GM12878 (cell line): ENCODE data around the gene DIRAS1. TPM values are rescaled to one million over a fixed set of nuclear protein-coding genes. Genes with fewer than 3 reads are reported as not detected.

Source experiments
- ATAC-seq: fragments of 200-7000 bp; cut with Tn5 transposase; 3 replicates; pipeline ENCODE4 v1.9.1; 2020; ENCODE audit warnings: mild to moderate bottlenecking, moderate library complexity
- BruUV-seq: library from RNA; stranded (reverse); fragments of 400-500 nt; replicated peaks from 2 replicates; lab custom pipeline; 2021; lab: Mats Ljungman, UMichigan
- CTCF ChIA-PET: fragments of 300-600 bp; sonication (Branson Sonifier 250); formaldehyde crosslinking; extraction: SDS; loops from one replicate; lab custom pipeline; 2021; ENCODE audit warnings: inconsistent platforms; lab: Yijun Ruan, JAX
- POLR2A ChIA-PET: fragments of 350-600 bp; formaldehyde crosslinking; extraction: SDS; loops from one replicate; lab custom pipeline; 2021; ENCODE audit warnings: inconsistent platforms; lab: Charles Lee
- RAD21 ChIA-PET: fragments of 300-600 bp; sonication (Branson Sonifier 250); formaldehyde crosslinking; loops from one replicate; lab custom pipeline; 2023; ENCODE audit warnings: antibody characterized with exemption; ENCODE audit not compliant: unreplicated experiment; lab: Charles Lee
- SMC1A ChIA-PET: fragments of 300-600 bp; sonication (Branson Sonifier 250); formaldehyde crosslinking; loops from one replicate; lab custom pipeline; 2023; ENCODE audit not compliant: unreplicated experiment, uncharacterized antibody; lab: Charles Lee
- DNase-seq: peaks from one replicate; pipeline ENCODE4 v3.0.0-alpha.2; 2011; ENCODE audit warnings: low read depth, low spot score
- FAIRE-seq: peaks from 3 replicates; lab custom pipeline; 2011; peaks lifted over from hg19 to GRCh38; lab: Jason Lieb, UNC
- H2AFZ ChIP-seq: 2 replicates; pipeline ENCODE4 v1.6.0; 2011; ENCODE audit warnings: low read depth, low read length, control low read depth; ENCODE audit not compliant: control insufficient read depth
- H3K27ac ChIP-seq: 2 replicates; pipeline ENCODE4 v1.5.1; 2011; ENCODE audit warnings: control low read depth; ENCODE audit not compliant: control insufficient read depth, insufficient read depth
- H3K27me3 ChIP-seq, 2 experiments: replicated peaks in 1 of 2; 2 replicates each; pipeline versions ENCODE4 v1.6.0 to v1.6.1; 2011; ENCODE audit warnings: low read length in 1 of 2; ENCODE audit not compliant: control insufficient read depth in 2 of 2, insufficient read depth in 2 of 2
- H3K36me3 ChIP-seq, 2 experiments: 2 replicates each; pipeline ENCODE4 v1.5.1; 2011; ENCODE audit warnings: low read length in 1 of 2; ENCODE audit not compliant: control insufficient read depth in 2 of 2, insufficient read depth in 2 of 2
- H3K4me1 ChIP-seq: 2 replicates; pipeline ENCODE4 v1.6.1; 2011; ENCODE audit warnings: mild to moderate bottlenecking, low read length, moderate library complexity, mixed read lengths; ENCODE audit not compliant: control insufficient read depth, insufficient read depth
- H3K4me2 ChIP-seq: 2 replicates; pipeline ENCODE4 v1.6.0; 2011; ENCODE audit warnings: control low read depth; ENCODE audit not compliant: control insufficient read depth, insufficient read depth
- H3K4me3 ChIP-seq: fragments of 200-600 bp; sonication (generic); 2 replicates; pipeline ENCODE4 v1.5.1; 2016
- H3K79me2 ChIP-seq: 2 replicates; pipeline ENCODE4 v1.6.0; 2011; ENCODE audit warnings: low read length; ENCODE audit not compliant: control insufficient read depth, insufficient read depth
- H3K9ac ChIP-seq: 2 replicates; pipeline ENCODE4 v1.8.0; 2011; ENCODE audit warnings: low read length, control low read depth, mixed read lengths; ENCODE audit not compliant: control insufficient read depth, insufficient read depth
- H3K9me3 ChIP-seq: replicated peaks from 3 replicates; pipeline ENCODE4 v1.5.1; 2011; ENCODE audit warnings: mild to moderate bottlenecking, low read length; ENCODE audit not compliant: control insufficient read depth, insufficient read depth
- H4K20me1 ChIP-seq: 2 replicates; pipeline ENCODE4 v1.6.0; 2011; ENCODE audit not compliant: control insufficient read depth, insufficient read depth
- BMI1 ChIP-seq: fragments of 450-650 bp; IDR thresholded peaks from 2 replicates; pipeline ENCODE4 v1.6.1; 2016; ENCODE audit warnings: mild to moderate bottlenecking, moderate library complexity, borderline replicate concordance
- CHD2 ChIP-seq: IDR thresholded peaks from 2 replicates; pipeline ENCODE4 v1.6.1; 2011; ENCODE audit warnings: low read depth, low read length, improper control_type of control experiment, borderline replicate concordance
- MEF2B ChIP-seq: fragments of 450-650 bp; IDR thresholded peaks from 2 replicates; pipeline ENCODE4 v1.6.1; 2018; ENCODE audit warnings: mild to moderate bottlenecking, moderate library complexity; ENCODE audit not compliant: partially characterized antibody, poor library complexity, severe bottlenecking
- NFYA ChIP-seq: IDR thresholded peaks from 2 replicates; pipeline ENCODE4 v1.6.1; 2011; ENCODE audit warnings: low read depth, mild to moderate bottlenecking, low read length, improper control_type of control experiment, borderline replicate concordance
- NFYB ChIP-seq: IDR thresholded peaks from 2 replicates; pipeline ENCODE4 v1.6.1; 2011; ENCODE audit warnings: low read depth, mild to moderate bottlenecking, low read length, improper control_type of control experiment, moderate library complexity; ENCODE audit not compliant: insufficient read depth
- PML ChIP-seq: IDR thresholded peaks from 2 replicates; pipeline ENCODE4 v1.6.1; 2012; ENCODE audit warnings: low read length, inconsistent platforms
- ZNF274 ChIP-seq: IDR thresholded peaks from one replicate; pipeline ENCODE4 v1.8.0; 2011; ENCODE audit not compliant: insufficient read length, insufficient read depth
- WGBS: methylation state at CpG from one replicate; pipeline ENCODE4 v1.1.6; 2016; ENCODE audit warnings: low lambda C conversion rate; ENCODE audit not compliant: insufficient replicate concordance, insufficient coverage; ENCODE audit errors: missing lambda C conversion rate; 5-methylcytosine and 5-hydroxymethylcytosine counted together
- in situ Hi-C: fragments of 300-500 bp; cut with MboI; formaldehyde crosslinking; loops from 9 replicates; pipeline ENCODE4 v1.14.3; 2018; ENCODE audit warnings: mixed read lengths
- intact Hi-C: fragments of 100-400 bp; cut with micrococcal nuclease; formaldehyde crosslinking; loops from one replicate; pipeline ENCODE4 v1.14.2; 2022; ENCODE audit not compliant: unreplicated experiment
- polyA plus RNA-seq, 11 experiments: library from polyadenylated mRNA; depleted of rRNA in 4 of 11; unstranded in 6 of 11; stranded (reverse) in 5 of 11; fragments of >200 nt; fragmentation: Nextera tagmentation in 4 of 11; fragmentation: Illumina TruSeq in 1 of 11; extraction: Ambion mirVana in 4 of 11; extraction: Trizol in 1 of 11; gene quantifications; 1 replicate in 1 of 11; 2 replicates in 10 of 11; pipeline versions ENCODE4 v1.2.1 to v1.2.3, GENCODE V29; 2011 to 2016; ENCODE audit warnings: inconsistent platforms in 2 of 11, missing spikeins in 2 of 11, low read depth in 1 of 11
- total RNA-seq, 4 experiments: library from RNA; depleted of rRNA in 3 of 4; stranded (reverse); fragments of >200 nt in 3 of 4; fragmentation: Illumina TruSeq in 1 of 4; extraction: Trizol in 1 of 4; gene quantifications; 2 replicates each; pipeline versions ENCODE4 v1.2.1 to v1.2.3, GENCODE V29; 2013 to 2021
- TF ChIP-seq, protein P1 (sequence below): fragments of 450-650 bp; IDR thresholded peaks from 2 replicates; pipeline ENCODE4 v1.6.1; 2016; ENCODE audit warnings: mild to moderate bottlenecking
- TF ChIP-seq, protein P2 (sequence below): fragments of 450-650 bp; IDR thresholded peaks from 2 replicates; pipeline ENCODE4 v1.6.1; 2017; ENCODE audit warnings: low read depth, mild to moderate bottlenecking, moderate library complexity
- TF ChIP-seq, protein P3 (sequence below): fragments of 450-650 bp; IDR thresholded peaks from 2 replicates; pipeline ENCODE4 v1.6.1; 2017; ENCODE audit warnings: mild to moderate bottlenecking, moderate library complexity
- TF ChIP-seq, protein P4 (sequence below): fragments of 450-650 bp; IDR thresholded peaks from 2 replicates; pipeline ENCODE4 v1.6.1; 2017; ENCODE audit warnings: borderline replicate concordance
- TF ChIP-seq, protein P5 (sequence below): IDR thresholded peaks from 2 replicates; pipeline ENCODE4 v1.6.1; 2012; ENCODE audit warnings: low read depth, low read length, improper control_type of control experiment

The DIRAS1 gene
- total and polyA plus RNA-seq, 10 of the 15 experiments (the other 5 are each of a cell fraction or from before 2014, with no cell fraction given): 0.04 to 0.18 (median 0.08) TPM; not detected in 3

DNA sequence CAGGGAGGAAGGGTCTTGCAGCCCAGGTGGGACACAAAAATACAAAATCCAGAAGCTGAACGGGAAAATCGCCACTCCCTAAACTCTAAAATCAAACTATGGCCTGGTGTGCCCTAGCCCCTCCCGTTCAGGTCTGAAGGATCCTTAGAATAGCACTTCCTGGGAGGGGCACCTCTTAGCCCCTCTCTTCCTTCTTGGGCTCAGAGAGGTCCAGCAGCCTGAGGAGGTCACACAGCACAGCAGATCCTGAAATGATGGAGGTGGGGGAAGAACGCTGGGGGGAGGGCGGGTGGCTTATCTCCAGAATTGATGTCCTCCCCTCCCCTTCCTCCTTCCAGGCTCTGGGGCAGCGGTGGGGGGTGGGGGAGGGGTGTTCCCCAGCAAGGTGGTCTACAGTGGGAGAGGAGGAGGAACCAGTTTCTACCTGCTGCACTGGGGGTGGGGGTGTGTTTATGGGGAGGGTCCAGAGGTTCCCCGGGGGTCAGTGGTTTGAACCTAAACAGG, 1.9 kb downstream of the DIRAS1 start:
- Histone ChIP-seq H2AFZ (no peak overlapping the region), H3K27ac (no peak overlapping the region), H3K4me2 (no peak overlapping the region), H3K79me2 (no peaks in the 10 kb centered on the region), H3K36me3 (no peaks in the 10 kb centered on the region), H3K4me1 (no peaks in the 10 kb centered on the region), H4K20me1 (no peaks in the 10 kb centered on the region), H3K4me3 (no peak overlapping the region), H3K9me3 (peaks cover 7% of the 10 kb centered on the region; the same call in 1 of the 3 replicates), H3K27me3 (peaks cover 3 to 4% of the 10 kb centered on the region in 2 experiments; a peak in 1 of 4 replicates), H3K9ac (no peak overlapping the region)
- ChIA-PET POLR2A (no interaction called here), SMC1A (no interaction called here), RAD21 (no interaction called here), CTCF (no interaction called here)
- in situ Hi-C loops (no loop called here), intact Hi-C loops (no loop called here)
- no TSS peak for BruUV-seq
- ATAC-seq (no peak), DNase-seq (no peak), FAIRE-seq (no peak)
- WGBS: 5% methylated on average over 6 of the region's 7 CpGs
- no peak for TF ChIP-seq PML
- TF ChIP-seq, protein P1, sequence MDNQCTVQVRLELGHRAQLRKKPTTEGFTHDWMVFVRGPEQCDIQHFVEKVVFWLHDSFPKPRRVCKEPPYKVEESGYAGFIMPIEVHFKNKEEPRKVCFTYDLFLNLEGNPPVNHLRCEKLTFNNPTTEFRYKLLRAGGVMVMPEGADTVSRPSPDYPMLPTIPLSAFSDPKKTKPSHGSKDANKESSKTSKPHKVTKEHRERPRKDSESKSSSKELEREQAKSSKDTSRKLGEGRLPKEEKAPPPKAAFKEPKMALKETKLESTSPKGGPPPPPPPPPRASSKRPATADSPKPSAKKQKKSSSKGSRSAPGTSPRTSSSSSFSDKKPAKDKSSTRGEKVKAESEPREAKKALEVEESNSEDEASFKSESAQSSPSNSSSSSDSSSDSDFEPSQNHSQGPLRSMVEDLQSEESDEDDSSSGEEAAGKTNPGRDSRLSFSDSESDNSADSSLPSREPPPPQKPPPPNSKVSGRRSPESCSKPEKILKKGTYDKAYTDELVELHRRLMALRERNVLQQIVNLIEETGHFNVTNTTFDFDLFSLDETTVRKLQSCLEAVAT: no peak
- TF ChIP-seq NFYB: no peak
- TF ChIP-seq, protein P2, sequence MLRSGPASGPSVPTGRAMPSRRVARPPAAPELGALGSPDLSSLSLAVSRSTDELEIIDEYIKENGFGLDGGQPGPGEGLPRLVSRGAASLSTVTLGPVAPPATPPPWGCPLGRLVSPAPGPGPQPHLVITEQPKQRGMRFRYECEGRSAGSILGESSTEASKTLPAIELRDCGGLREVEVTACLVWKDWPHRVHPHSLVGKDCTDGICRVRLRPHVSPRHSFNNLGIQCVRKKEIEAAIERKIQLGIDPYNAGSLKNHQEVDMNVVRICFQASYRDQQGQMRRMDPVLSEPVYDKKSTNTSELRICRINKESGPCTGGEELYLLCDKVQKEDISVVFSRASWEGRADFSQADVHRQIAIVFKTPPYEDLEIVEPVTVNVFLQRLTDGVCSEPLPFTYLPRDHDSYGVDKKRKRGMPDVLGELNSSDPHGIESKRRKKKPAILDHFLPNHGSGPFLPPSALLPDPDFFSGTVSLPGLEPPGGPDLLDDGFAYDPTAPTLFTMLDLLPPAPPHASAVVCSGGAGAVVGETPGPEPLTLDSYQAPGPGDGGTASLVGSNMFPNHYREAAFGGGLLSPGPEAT: no peak
- TF ChIP-seq NFYA: no peak
- TF ChIP-seq, protein P3, sequence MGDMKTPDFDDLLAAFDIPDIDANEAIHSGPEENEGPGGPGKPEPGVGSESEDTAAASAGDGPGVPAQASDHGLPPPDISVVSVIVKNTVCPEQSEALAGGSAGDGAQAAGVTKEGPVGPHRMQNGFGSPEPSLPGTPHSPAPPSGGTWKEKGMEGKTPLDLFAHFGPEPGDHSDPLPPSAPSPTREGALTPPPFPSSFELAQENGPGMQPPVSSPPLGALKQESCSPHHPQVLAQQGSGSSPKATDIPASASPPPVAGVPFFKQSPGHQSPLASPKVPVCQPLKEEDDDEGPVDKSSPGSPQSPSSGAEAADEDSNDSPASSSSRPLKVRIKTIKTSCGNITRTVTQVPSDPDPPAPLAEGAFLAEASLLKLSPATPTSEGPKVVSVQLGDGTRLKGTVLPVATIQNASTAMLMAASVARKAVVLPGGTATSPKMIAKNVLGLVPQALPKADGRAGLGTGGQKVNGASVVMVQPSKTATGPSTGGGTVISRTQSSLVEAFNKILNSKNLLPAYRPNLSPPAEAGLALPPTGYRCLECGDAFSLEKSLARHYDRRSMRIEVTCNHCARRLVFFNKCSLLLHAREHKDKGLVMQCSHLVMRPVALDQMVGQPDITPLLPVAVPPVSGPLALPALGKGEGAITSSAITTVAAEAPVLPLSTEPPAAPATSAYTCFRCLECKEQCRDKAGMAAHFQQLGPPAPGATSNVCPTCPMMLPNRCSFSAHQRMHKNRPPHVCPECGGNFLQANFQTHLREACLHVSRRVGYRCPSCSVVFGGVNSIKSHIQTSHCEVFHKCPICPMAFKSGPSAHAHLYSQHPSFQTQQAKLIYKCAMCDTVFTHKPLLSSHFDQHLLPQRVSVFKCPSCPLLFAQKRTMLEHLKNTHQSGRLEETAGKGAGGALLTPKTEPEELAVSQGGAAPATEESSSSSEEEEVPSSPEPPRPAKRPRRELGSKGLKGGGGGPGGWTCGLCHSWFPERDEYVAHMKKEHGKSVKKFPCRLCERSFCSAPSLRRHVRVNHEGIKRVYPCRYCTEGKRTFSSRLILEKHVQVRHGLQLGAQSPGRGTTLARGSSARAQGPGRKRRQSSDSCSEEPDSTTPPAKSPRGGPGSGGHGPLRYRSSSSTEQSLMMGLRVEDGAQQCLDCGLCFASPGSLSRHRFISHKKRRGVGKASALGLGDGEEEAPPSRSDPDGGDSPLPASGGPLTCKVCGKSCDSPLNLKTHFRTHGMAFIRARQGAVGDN: no peak
- TF ChIP-seq, protein P4, sequence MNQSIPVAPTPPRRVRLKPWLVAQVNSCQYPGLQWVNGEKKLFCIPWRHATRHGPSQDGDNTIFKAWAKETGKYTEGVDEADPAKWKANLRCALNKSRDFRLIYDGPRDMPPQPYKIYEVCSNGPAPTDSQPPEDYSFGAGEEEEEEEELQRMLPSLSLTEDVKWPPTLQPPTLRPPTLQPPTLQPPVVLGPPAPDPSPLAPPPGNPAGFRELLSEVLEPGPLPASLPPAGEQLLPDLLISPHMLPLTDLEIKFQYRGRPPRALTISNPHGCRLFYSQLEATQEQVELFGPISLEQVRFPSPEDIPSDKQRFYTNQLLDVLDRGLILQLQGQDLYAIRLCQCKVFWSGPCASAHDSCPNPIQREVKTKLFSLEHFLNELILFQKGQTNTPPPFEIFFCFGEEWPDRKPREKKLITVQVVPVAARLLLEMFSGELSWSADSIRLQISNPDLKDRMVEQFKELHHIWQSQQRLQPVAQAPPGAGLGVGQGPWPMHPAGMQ: no peak
- TF ChIP-seq MEF2B: no peak
- TF ChIP-seq, protein P5, sequence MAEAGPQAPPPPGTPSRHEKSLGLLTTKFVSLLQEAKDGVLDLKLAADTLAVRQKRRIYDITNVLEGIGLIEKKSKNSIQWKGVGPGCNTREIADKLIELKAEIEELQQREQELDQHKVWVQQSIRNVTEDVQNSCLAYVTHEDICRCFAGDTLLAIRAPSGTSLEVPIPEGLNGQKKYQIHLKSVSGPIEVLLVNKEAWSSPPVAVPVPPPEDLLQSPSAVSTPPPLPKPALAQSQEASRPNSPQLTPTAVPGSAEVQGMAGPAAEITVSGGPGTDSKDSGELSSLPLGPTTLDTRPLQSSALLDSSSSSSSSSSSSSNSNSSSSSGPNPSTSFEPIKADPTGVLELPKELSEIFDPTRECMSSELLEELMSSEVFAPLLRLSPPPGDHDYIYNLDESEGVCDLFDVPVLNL: no peak
- TF ChIP-seq BMI1: no peak
- no peak for TF ChIP-seq ZNF274
- TF ChIP-seq CHD2: no peak
